Mammary epithelial cell (primary cell): ENCODE results near the gene SELENOS.

Source experiments
- CTCF ChIP-seq, 2 donors: IDR thresholded peaks in 1 of 2; conservative IDR thresholded peaks in 1 of 2; 2 replicates each; pipeline ENCODE4 v1.5.1; 2011 to 2012; ENCODE audit warnings: inconsistent platforms in 2 of 2, low read length in 2 of 2, mild to moderate bottlenecking in 2 of 2, control low read depth in 1 of 2, low read depth in 1 of 2; ENCODE audit not compliant: insufficient read depth in 1 of 2; ENCODE audit errors: extremely low read depth in 1 of 2
- EZH2 ChIP-seq: IDR thresholded peaks from 2 replicates; pipeline ENCODE4 v1.6.1; 2012; ENCODE audit warnings: low read length, inconsistent platforms, borderline replicate concordance

GRCh38 chr15:101308604-101309435, 31.5 kb upstream of the SELENOS start:
- TF ChIP-seq CTCF (conservative IDR thresholded peaks at IDR 0.05 in 1 of 2, IDR thresholded peaks at IDR 0.05 in 1 of 2; ENCODE audit: extremely low read depth in 1 of 2, insufficient read depth in 1 of 2, low read depth in 1 of 2, low read length in 2 of 2) = no peak
- TF ChIP-seq EZH2 = no peak
